22Rv1 (cell line): ENCODE data around the gene MGAT5.

Experiments
- CTCF ChIP-seq: fragments of 450-650 bp; IDR thresholded peaks from 2 replicates; pipeline ENCODE4 v1.5.1; 2017; ENCODE audit warnings: mild to moderate bottlenecking
- ZFX ChIP-seq: fragments of 450-650 bp; IDR thresholded peaks from 2 replicates; pipeline ENCODE4 v1.6.1; 2017; ENCODE audit warnings: antibody characterized with exemption, borderline replicate concordance

GRCh38 chr2:134396493-134396892 is 142.6 kb downstream of the MGAT5 start:
- no peak for TF ChIP-seq CTCF
- no peak for TF ChIP-seq ZFX
